ENCODE measurements around the gene FAM228A. TPM values are rescaled to one million over a fixed set of nuclear protein-coding genes. Genes with fewer than 3 reads are reported as not detected.

FAM228A gene
- total and polyA plus RNA-seq, 2 experiments from 2014 or later, result 0.13 TPM; not detected in 1

GRCh38 chr2:24228470-24228869 lies 53.6 kb downstream of the FAM228A start:
- Histone ChIP-seq H3K4me3 (no peak overlapping the region), H3K27ac (no peak overlapping the region), H3K27me3 (no peaks in the 10 kb centered on the region), H4K20me1 (ENCODE audit: insufficient read depth, poor library complexity, severe bottlenecking) (no peaks in the 10 kb centered on the region), H3K9me3 (ENCODE audit: low read depth) (no peaks in the 10 kb centered on the region), H2AFZ (no peak overlapping the region), H3K4me1 (ENCODE audit: insufficient read depth) (no peaks in the 10 kb centered on the region), H3K4me2 (no peak overlapping the region), H3K9me2 (replicated peaks; ENCODE audit: insufficient read depth) (no peaks in the 10 kb centered on the region), H3K79me2 (no peaks in the 10 kb centered on the region), H3K36me3 (replicated peaks; ENCODE audit: insufficient read depth, low read depth) (no peaks in the 10 kb centered on the region)
- no peak for TF ChIP-seq EZH2phosphoT487 (IDR thresholded peaks at IDR 0.05; ENCODE audit: low read depth, severe bottlenecking, unreplicated experiment)
- TF ChIP-seq, protein P1, sequence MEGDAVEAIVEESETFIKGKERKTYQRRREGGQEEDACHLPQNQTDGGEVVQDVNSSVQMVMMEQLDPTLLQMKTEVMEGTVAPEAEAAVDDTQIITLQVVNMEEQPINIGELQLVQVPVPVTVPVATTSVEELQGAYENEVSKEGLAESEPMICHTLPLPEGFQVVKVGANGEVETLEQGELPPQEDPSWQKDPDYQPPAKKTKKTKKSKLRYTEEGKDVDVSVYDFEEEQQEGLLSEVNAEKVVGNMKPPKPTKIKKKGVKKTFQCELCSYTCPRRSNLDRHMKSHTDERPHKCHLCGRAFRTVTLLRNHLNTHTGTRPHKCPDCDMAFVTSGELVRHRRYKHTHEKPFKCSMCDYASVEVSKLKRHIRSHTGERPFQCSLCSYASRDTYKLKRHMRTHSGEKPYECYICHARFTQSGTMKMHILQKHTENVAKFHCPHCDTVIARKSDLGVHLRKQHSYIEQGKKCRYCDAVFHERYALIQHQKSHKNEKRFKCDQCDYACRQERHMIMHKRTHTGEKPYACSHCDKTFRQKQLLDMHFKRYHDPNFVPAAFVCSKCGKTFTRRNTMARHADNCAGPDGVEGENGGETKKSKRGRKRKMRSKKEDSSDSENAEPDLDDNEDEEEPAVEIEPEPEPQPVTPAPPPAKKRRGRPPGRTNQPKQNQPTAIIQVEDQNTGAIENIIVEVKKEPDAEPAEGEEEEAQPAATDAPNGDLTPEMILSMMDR (IDR thresholded peaks at IDR 0.05; ENCODE audit: poor library complexity), result peak; percentile 37
- DNase-seq (ENCODE audit: low spot score), result no peak
- 35% methylated on average over 1 of the region's 1 CpG for WGBS (ENCODE audit: low lambda C conversion rate, missing lambda C conversion rate)

- no peaks in the 10 kb centered on the region for H3K36me3 ChIP-seq (replicated peaks; ENCODE audit: insufficient read depth, low read depth)
- H3K9me3 ChIP-seq (ENCODE audit: low read depth), result no peaks in the 10 kb centered on the region
- H2AFZ ChIP-seq, result no peak overlapping the region
- H3K27me3 ChIP-seq, result no peaks in the 10 kb centered on the region
- no peaks in the 10 kb centered on the region for H3K4me1 ChIP-seq (ENCODE audit: insufficient read depth)
- DNase-seq (ENCODE audit: low spot score), result no peak
- WGBS (ENCODE audit: low lambda C conversion rate, missing lambda C conversion rate), result 88% methylated on average over 4 of the region's 4 CpGs
- H4K20me1 ChIP-seq (ENCODE audit: insufficient read depth, poor library complexity, severe bottlenecking), result no peaks in the 10 kb centered on the region
- H3K79me2 ChIP-seq, result no peaks in the 10 kb centered on the region
- TF ChIP-seq EZH2phosphoT487 (IDR thresholded peaks at IDR 0.05; ENCODE audit: low read depth, severe bottlenecking, unreplicated experiment) (no peak), EZH2 (IDR thresholded peaks at IDR 0.05; ENCODE audit: borderline replicate concordance) (no peak)
- TF ChIP-seq, protein P1 (IDR thresholded peaks at IDR 0.05; ENCODE audit: poor library complexity), result no peak
- no peak overlapping the region for H3K27ac ChIP-seq
- no peak overlapping the region for H3K4me2 ChIP-seq
- H3K9me2 ChIP-seq (replicated peaks; ENCODE audit: insufficient read depth), result no peaks in the 10 kb centered on the region
- H3K4me3 ChIP-seq, result no peak overlapping the region
Measured at GRCh38 chr2:24231461-24231881, 56.6 kb downstream of the FAM228A start.

GRCh38 chr2:24233321-24233720 lies 58.5 kb downstream of the FAM228A start:
- no peak for DNase-seq (ENCODE audit: low spot score)

More at GRCh38 chr2:24233321-24233720, 58.5 kb downstream of the FAM228A start:
- TF ChIP-seq EZH2phosphoT487 (IDR thresholded peaks at IDR 0.05; ENCODE audit: low read depth, severe bottlenecking, unreplicated experiment) (no peak), EZH2 (IDR thresholded peaks at IDR 0.05; ENCODE audit: borderline replicate concordance) (no peak)
- TF ChIP-seq, protein P1 (IDR thresholded peaks at IDR 0.05; ENCODE audit: poor library complexity), result no peak
- Histone ChIP-seq H4K20me1 (ENCODE audit: insufficient read depth, poor library complexity, severe bottlenecking) (no peaks in the 10 kb centered on the region), H2AFZ (no peak overlapping the region), H3K4me3 (no peak overlapping the region), H3K4me1 (ENCODE audit: insufficient read depth) (no peaks in the 10 kb centered on the region), H3K36me3 (replicated peaks; ENCODE audit: insufficient read depth, low read depth) (no peaks in the 10 kb centered on the region), H3K27me3 (no peaks in the 10 kb centered on the region), H3K27ac (no peak overlapping the region), H3K79me2 (no peaks in the 10 kb centered on the region), H3K9me2 (replicated peaks; ENCODE audit: insufficient read depth) (no peaks in the 10 kb centered on the region), H3K4me2 (no peak overlapping the region), H3K9me3 (ENCODE audit: low read depth) (no peaks in the 10 kb centered on the region)
- WGBS (ENCODE audit: low lambda C conversion rate, missing lambda C conversion rate), result 73% methylated on average over 2 of the region's 2 CpGs
